Activated naive CD4-positive, alpha-beta T cell treated with anti-CD3 and anti-CD28 coated beads, Interleukin-2, amount 50 U/mL, for 24 hours (primary cell): ENCODE measurements around the gene IFT43.
"Not testable (repeated sequence)": the region's sequence is repeated elsewhere in the genome, so short reads cannot be mapped to it uniquely, and the experiment has no call there.

Experiments used
- H3K27ac Mint-ChIP-seq: one replicate; pipeline ENCODE4 v1.8.0; 2021; ENCODE audit warnings: mild to moderate bottlenecking, mixed read lengths
- H3K27me3 Mint-ChIP-seq: one replicate; pipeline ENCODE4 v1.8.0; 2021; ENCODE audit warnings: mixed read lengths
- H3K36me3 Mint-ChIP-seq: one replicate; pipeline ENCODE4 v1.8.0; 2021; ENCODE audit warnings: mixed read lengths
- H3K4me1 Mint-ChIP-seq: one replicate; pipeline ENCODE4 v1.8.0; 2021; ENCODE audit warnings: mixed read lengths
- H3K4me3 Mint-ChIP-seq: one replicate; pipeline ENCODE4 v1.8.0; 2021; ENCODE audit warnings: mild to moderate bottlenecking, mixed read lengths
- H3K9me3 Mint-ChIP-seq: one replicate; pipeline ENCODE4 v1.8.0; 2021; ENCODE audit warnings: mixed read lengths

Gene IFT43

DNA sequence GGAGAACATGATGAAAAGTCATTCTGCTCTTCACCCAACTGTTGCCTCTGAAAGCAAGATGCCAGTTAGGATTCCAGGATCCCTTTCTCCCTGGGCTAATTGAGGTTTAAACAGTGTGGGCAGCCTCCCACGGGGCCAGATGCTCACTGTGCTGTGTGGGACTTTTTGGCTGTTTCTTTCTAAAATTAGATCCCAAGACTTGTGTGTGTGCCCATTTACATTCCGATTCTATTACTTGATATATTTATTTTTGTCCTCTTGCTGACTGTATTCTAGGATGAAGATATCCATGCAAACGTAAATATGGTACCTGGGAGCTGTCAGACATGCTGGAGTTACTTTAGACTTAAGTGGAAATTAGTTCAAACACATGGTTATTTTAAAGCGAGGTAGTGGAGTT, 6.2 kb downstream of the IFT43 start:
- H3K36me3 Mint-ChIP-seq, result peaks cover 16% of the 10 kb centered on the region
- H3K27me3 Mint-ChIP-seq, result no peaks in the 10 kb centered on the region
- no peak overlapping the region for H3K27ac Mint-ChIP-seq
- H3K4me3 Mint-ChIP-seq, result no peak overlapping the region
- H3K9me3 Mint-ChIP-seq, result no peaks in the 10 kb centered on the region
- peaks cover 1% of the 10 kb centered on the region for H3K4me1 Mint-ChIP-seq

DNA sequence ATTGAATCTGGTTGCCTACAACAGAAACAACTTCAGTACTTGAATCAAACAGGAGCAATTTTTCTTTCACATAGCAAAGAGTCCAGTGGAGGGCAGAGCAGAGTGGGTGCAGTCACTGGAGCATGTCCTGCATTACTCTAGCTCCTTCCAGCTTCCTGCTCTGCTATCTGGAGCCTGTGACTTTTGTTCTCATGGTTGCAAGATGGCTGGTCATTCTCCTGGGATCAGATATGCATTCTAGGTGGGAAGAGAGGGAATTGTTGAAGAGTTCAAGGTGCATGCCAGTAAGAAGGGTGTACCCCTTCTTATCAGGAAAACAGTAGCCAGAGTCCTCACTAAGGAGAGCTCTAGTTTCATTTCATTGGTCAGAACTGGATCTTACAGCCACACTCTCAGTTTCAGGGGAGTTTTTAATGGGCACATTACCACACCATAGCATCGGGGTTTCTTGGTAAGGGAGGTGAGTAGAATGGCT, 8.0 kb downstream of the IFT43 start:
- no peaks in the 10 kb centered on the region for H3K4me1 Mint-ChIP-seq
- H3K9me3 Mint-ChIP-seq, result no peaks in the 10 kb centered on the region
- no peak overlapping the region for H3K4me3 Mint-ChIP-seq
- H3K36me3 Mint-ChIP-seq, result peaks cover 26% of the 10 kb centered on the region
- H3K27me3 Mint-ChIP-seq, result no peaks in the 10 kb centered on the region
- no peak overlapping the region for H3K27ac Mint-ChIP-seq

DNA sequence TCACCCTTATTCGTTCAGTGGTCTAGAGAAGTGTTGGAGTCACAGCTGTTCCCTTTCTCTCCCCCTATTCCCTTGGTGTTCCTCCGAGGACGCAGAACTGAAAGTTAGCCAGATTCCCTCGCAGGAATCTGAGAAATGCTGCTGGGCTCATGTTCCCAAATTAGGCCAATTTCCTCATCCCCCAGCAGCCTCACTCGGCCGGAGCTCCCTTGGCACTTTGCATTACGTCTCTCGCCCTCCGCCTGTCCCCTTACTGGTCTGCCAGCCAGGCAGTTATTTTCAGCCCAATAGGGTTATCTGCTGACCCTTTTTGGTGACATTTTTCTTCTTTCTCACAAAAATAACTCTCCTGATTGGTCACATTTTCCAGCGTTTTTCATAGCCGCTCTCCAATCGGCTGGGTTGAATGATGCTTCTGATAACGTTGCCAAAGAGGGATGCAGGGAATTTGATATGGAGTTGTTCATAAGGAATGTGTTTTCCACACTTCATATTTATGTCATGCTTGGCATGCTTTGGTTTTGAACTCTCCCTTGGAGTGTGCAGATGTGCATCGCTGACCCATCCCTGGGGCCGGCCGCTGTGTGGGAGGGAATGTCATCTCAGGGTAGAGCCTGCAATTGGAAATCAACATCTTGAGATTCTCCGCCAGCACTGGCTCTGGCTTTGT, 9.9 kb downstream of the IFT43 start:
- H3K36me3 Mint-ChIP-seq, result peaks cover 32% of the 10 kb centered on the region
- H3K27me3 Mint-ChIP-seq, result no peaks in the 10 kb centered on the region
- no peaks in the 10 kb centered on the region for H3K4me1 Mint-ChIP-seq
- H3K9me3 Mint-ChIP-seq, result no peaks in the 10 kb centered on the region
- no peak overlapping the region for H3K27ac Mint-ChIP-seq
- no peak overlapping the region for H3K4me3 Mint-ChIP-seq

DNA sequence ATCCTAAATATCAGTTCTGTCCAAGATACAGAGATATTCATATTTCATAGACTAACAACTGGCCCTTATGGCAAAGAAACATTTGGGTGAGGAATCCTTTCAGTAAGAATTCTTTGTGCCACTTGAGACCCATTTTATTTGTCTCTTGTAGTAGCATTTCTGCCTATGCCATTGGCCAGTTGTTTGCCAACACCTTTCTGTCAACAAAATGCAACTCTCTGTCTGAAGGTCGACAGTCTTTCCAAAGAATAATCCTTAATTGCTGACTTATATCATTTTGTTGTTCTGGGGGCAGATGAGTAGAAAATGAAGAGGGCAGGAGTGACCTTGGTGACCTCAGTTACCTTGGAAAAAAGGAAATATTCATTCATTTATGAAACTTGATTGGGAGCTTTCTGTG, 10.9 kb downstream of the IFT43 start:
- no peaks in the 10 kb centered on the region for H3K9me3 Mint-ChIP-seq
- peaks cover 40% of the 10 kb centered on the region for H3K36me3 Mint-ChIP-seq
- H3K4me1 Mint-ChIP-seq, result no peaks in the 10 kb centered on the region
- H3K4me3 Mint-ChIP-seq, result no peak overlapping the region
- no peak overlapping the region for H3K27ac Mint-ChIP-seq
- no peaks in the 10 kb centered on the region for H3K27me3 Mint-ChIP-seq

DNA sequence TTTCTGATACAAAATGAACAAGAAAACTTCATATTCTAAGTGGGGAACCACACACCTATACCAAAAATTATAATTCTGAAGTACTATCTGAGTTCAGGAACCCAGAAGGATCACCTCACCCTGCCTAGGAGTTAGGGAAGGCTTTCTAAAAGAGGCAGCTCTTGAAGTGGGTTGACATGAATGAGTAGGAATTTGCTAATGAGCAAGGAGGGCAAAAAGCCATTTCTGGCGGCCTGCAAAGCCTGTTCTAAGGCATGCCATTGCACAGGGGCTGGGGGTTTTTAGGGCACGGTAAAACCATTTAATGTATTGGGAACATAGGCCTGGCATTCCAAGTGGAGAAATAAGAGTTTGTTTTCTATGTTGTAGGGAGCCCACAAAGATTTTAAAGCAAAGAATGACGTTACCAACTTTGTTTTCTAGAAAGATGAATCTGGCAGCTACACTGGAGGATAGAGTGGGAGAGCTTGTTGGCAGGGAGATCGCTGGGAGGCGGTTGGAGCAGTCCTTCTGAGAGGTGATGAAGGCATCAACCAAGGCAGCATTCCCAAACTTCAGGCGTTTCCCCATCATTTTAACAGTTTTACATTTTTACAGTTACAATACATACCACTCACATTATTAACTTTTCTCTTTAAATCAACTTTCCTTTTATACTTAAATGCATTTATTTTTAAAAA, 14.1 kb downstream of the IFT43 start:
- no peaks in the 10 kb centered on the region for H3K4me1 Mint-ChIP-seq
- H3K36me3 Mint-ChIP-seq, result peaks cover 50% of the 10 kb centered on the region
- no peak overlapping the region for H3K27ac Mint-ChIP-seq
- H3K9me3 Mint-ChIP-seq, result peaks cover 8% of the 10 kb centered on the region
- no peaks in the 10 kb centered on the region for H3K27me3 Mint-ChIP-seq
- H3K4me3 Mint-ChIP-seq, result no peak overlapping the region

DNA sequence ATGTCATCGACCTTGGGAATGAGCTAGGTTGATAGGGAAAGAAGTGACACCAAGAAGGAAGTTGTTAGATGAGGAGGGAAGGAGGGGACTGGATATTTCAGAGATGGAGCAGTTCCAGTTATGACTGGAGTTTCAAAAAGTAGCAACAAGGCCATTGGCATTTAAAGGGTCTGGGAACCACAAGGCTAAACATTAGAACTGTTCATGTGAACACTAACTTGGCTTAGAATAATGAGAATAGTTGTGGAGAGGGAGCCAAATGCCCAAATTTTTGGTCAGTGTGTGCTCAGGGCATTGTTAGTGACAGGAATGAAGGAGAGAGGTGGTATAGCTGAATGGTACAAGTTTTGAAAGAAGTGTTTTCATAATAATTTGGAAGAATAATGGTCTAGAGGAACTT, 16.8 kb downstream of the IFT43 start:
- Mint-ChIP-seq H3K4me3 (no peak overlapping the region), H3K27me3 (no peaks in the 10 kb centered on the region), H3K27ac (no peak overlapping the region), H3K36me3 (peaks cover 60% of the 10 kb centered on the region), H3K4me1 (no peaks in the 10 kb centered on the region), H3K9me3 (peaks cover 20% of the 10 kb centered on the region)

DNA sequence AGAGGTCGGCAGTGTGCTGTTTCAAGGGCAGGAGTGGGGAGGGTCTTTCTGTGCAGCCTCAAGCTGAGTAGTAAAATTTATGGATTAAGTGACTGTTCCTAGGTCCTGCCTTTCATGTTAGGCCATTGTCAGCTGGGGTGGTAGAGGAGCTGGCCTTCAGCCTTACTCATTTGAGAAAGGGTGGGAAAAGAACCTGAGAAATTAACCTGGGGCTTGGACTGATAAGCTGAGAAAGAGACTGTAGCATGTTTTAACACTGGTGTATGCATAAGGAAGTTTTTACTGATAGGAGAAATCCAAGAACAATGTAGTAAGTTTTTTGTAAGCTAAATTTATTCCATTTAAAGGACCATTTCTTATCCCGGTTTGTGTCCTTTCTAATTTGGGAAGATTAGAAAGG, 20.7 kb downstream of the IFT43 start:
- H3K36me3 Mint-ChIP-seq, result peaks cover 49% of the 10 kb centered on the region
- H3K4me3 Mint-ChIP-seq, result no peak overlapping the region
- no peak overlapping the region for H3K27ac Mint-ChIP-seq
- no peaks in the 10 kb centered on the region for H3K4me1 Mint-ChIP-seq
- peaks cover 20% of the 10 kb centered on the region for H3K9me3 Mint-ChIP-seq
- H3K27me3 Mint-ChIP-seq, result no peaks in the 10 kb centered on the region

DNA sequence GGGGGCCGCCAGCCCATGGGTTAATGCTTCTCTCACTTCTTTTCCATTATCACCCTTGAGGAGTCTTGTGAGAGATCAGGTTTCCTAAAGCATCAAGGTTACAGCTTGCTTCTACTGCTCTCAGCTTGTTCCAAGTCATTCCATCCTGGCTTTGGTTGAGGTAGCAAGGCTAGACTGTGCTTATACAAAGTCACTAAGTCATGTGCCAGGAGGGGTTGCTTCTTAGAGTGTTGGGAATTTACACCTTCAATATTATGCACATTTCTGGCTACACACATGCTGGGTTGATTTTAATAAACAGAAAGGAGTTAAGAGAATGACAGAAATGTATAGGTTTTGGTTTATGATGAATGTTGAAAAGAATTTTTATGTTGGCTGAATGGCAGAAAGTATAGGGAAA, 21.8 kb downstream of the IFT43 start:
- Mint-ChIP-seq H3K4me3 (no peak overlapping the region), H3K36me3 (peaks cover 50% of the 10 kb centered on the region), H3K4me1 (no peaks in the 10 kb centered on the region), H3K9me3 (peaks cover 20% of the 10 kb centered on the region), H3K27me3 (no peaks in the 10 kb centered on the region), H3K27ac (no peak overlapping the region)

DNA sequence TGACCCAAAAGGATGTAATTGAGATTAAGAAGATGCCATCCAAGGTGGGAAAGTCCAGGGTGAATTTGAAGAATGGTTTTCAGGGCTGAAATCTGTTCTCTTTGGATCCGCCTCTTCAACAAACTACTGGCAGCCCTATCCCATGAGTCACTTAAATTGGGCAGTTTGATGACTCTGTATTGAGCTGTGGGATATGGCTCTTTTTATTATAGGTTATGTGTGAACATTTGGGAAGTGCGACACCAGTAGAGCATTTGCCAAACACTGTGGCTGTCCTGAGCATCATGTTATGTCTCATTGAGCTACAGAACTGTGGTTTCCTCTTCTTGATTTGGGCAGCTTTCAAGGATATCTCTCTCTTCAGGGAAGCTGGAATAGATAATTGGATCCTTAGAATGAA, 22.3 kb downstream of the IFT43 start:
- peaks cover 50% of the 10 kb centered on the region for H3K36me3 Mint-ChIP-seq
- no peaks in the 10 kb centered on the region for H3K4me1 Mint-ChIP-seq
- H3K9me3 Mint-ChIP-seq, result peaks cover 20% of the 10 kb centered on the region
- no peaks in the 10 kb centered on the region for H3K27me3 Mint-ChIP-seq
- H3K4me3 Mint-ChIP-seq, result no peak overlapping the region
- H3K27ac Mint-ChIP-seq, result no peak overlapping the region

DNA sequence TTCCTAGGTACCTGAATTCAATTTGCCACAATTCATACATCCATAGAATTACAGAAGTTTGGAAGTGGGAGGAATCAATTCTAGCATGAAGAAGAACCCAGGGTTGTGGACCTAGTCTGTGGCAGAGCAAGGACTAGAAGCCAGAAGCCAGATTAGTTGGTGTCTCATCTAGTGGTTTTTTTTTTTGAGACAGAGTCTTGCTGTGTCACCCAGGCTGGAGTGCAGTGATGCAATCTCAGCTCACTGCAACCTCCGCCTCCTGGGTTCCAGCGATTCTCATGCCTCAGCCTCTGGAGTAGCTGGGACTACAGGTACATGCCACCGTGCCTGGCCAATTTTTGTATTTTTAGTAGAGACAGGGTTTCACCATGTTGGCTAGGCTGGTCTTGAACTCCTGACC, 24.1 kb downstream of the IFT43 start:
- H3K4me1 Mint-ChIP-seq, H3K27me3 Mint-ChIP-seq, H3K27ac Mint-ChIP-seq, H3K4me3 Mint-ChIP-seq: not testable (repeated sequence)
- peaks cover 51% of the 10 kb centered on the region for H3K36me3 Mint-ChIP-seq
- H3K9me3 Mint-ChIP-seq, result peaks cover 12% of the 10 kb centered on the region

DNA sequence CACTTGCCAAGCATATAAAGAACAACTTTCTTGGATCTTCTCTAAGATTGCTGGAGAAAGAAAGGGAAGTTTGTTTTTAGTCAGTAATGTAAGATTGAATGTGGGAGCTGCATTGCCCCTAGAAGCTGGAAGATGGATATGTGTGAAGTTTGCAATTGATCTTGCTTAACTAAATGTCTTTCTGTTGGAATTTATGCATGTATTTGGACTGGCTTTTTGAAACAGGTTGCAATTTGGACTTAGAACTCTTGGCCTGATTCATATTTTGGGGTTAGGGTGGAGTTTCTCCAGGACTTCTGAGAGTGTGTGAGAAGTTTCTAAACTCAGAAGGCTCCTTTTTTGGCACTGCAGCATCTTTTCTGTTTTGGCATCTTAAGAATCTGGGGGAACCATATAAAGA, 26.4 kb downstream of the IFT43 start:
- Mint-ChIP-seq H3K36me3 (peaks cover 50% of the 10 kb centered on the region), H3K27ac (no peak overlapping the region), H3K27me3 (no peaks in the 10 kb centered on the region), H3K9me3 (no peaks in the 10 kb centered on the region), H3K4me1 (no peaks in the 10 kb centered on the region), H3K4me3 (no peak overlapping the region)

DNA sequence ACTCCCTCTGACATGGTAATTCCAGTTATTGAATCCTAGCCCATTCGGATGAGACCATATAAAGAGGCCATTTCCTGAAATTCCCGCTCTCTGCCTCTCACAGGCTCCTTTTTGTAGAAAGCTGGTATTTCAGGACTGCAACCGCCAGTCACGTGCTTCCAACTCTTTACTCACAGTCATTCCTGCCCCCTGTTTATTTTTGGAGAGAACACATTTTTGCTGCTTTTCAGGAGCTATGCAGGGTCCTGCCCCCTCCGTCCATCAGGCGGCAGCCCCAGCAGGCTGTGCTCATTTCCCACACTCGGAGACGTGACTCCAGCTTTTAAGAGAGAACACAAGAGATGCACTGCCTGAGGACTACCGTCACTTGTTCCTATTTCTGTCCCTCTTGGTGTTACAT, 26.8 kb downstream of the IFT43 start:
- no peaks in the 10 kb centered on the region for H3K27me3 Mint-ChIP-seq

DNA sequence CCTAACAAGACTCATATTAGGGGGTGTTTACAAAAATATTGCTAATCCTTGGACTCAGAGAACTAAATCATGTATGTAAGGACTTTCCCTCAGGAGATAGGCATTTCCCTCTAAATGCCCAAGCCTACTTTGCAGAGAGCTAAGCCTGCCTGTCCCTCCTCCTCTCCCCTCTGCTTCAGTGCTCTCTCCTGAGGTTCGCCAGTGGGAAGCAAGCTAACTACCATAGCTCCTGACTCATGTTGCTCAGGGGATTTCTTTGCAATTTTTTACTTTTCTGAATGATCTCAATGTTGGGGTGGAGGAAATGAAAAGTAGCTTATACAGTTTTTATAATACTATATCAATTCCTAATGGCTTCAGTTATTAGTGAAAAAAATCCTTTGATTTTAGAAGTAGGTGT, 29.6 kb downstream of the IFT43 start:
- no peak overlapping the region for H3K27ac Mint-ChIP-seq
- H3K36me3 Mint-ChIP-seq, result peaks cover 73% of the 10 kb centered on the region
- no peaks in the 10 kb centered on the region for H3K27me3 Mint-ChIP-seq
- H3K4me1 Mint-ChIP-seq, result no peaks in the 10 kb centered on the region
- H3K4me3 Mint-ChIP-seq, result no peak overlapping the region
- H3K9me3 Mint-ChIP-seq, result peaks cover 7% of the 10 kb centered on the region

More for the DNA sequence above, 26.8 kb downstream of the IFT43 start:
- no peaks in the 10 kb centered on the region for H3K9me3 Mint-ChIP-seq
- no peak overlapping the region for H3K27ac Mint-ChIP-seq
- H3K4me3 Mint-ChIP-seq, result no peak overlapping the region
- H3K4me1 Mint-ChIP-seq, result no peaks in the 10 kb centered on the region
- peaks cover 53% of the 10 kb centered on the region for H3K36me3 Mint-ChIP-seq

DNA sequence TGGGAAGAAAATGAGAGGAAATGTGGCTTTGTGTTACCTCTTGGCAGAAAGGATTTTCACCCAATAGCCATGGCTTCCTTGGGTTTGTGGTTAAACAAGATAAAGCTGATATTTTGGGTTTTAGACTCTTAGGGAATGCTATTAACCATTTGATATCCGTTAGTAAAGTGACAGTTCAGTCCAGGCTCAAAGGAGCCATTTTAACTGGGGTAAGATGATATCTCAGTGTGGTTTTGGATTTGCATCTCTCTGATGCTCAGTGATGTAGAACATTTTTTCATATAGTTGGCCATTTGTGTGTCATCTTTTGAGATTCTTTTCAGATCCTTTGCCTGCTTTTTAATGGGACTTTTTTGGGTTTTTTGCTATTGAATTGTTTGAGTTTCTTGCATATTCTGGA, 30.1 kb downstream of the IFT43 start:
- Mint-ChIP-seq H3K9me3 (peaks cover 7% of the 10 kb centered on the region), H3K27ac (no peak overlapping the region), H3K27me3 (no peaks in the 10 kb centered on the region), H3K36me3 (peaks cover 76% of the 10 kb centered on the region), H3K4me3 (no peak overlapping the region), H3K4me1 (no peaks in the 10 kb centered on the region)

DNA sequence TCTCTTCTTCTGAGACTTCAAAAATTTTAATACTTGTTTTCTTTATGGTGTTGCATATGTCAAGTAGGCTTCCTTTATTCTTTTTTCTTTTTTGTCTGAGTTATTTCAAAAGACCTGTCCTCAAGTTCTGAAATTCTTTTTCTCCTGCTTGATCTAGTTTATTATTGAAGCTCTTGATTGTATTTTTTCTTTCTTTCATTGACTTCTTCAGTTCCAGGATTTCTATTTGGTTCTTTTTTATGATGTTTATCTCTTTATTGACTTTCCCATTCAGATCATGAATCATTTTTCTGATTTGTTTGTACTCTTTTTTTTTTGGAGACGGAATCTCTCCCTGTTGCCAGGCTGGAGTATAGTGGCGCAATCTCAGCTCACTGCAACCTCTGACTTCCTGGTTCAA, 34.1 kb downstream of the IFT43 start:
- no peak overlapping the region for H3K27ac Mint-ChIP-seq
- H3K27me3 Mint-ChIP-seq, result no peaks in the 10 kb centered on the region
- H3K4me3 Mint-ChIP-seq, result no peak overlapping the region
- peaks cover 7% of the 10 kb centered on the region for H3K9me3 Mint-ChIP-seq
- peaks cover 65% of the 10 kb centered on the region for H3K36me3 Mint-ChIP-seq
- no peaks in the 10 kb centered on the region for H3K4me1 Mint-ChIP-seq

DNA sequence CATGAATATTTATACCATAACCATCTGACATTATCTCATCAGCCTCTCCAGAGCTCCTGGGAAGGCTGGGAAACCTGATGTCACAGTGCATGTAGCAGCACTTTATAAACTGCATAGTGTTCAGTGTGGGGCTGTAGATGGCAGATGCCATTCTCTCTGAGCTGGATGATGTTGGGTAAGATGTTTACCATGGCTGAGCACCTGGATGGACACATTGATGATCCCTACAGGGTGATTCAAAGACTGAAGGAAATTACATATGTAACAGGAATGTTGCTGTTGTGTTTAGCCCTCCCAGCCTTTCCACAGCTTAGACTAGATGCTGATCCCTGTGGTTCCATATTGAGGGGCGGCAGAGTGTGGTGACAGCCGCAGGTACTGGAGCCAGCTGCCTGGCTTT, 37.4 kb downstream of the IFT43 start:
- Mint-ChIP-seq H3K4me1 (no peaks in the 10 kb centered on the region), H3K36me3 (peaks cover 51% of the 10 kb centered on the region), H3K27me3 (no peaks in the 10 kb centered on the region), H3K27ac (no peak overlapping the region), H3K9me3 (peaks cover 7% of the 10 kb centered on the region), H3K4me3 (no peak overlapping the region)

DNA sequence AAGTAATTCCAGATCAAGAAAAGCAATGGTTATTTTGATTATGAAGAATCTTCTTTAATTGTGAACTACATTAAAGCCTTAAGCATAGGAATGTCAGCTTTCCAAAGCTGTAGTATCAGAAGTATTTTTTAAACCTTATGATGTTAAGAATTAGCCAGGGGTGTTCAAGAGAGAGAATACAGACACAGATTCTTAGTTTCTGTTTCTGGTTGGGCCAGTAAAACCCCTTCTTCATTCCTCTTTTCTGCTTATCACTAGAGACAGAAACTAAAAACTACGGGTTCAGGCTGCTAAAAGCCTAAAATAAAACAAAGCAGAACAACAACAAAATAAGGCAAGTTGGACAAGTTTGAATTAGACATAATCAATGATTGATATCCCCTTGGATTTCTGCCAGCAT, 38.2 kb downstream of the IFT43 start:
- H3K36me3 Mint-ChIP-seq, result peaks cover 49% of the 10 kb centered on the region
- no peak overlapping the region for H3K4me3 Mint-ChIP-seq
- H3K9me3 Mint-ChIP-seq, result peaks cover 7% of the 10 kb centered on the region
- H3K27ac Mint-ChIP-seq, result no peak overlapping the region
- no peaks in the 10 kb centered on the region for H3K4me1 Mint-ChIP-seq
- H3K27me3 Mint-ChIP-seq, result no peaks in the 10 kb centered on the region
